Keratinocyte (primary cell): Measurements from ENCODE around the gene SMAD5. TPM values are rescaled to one million over a fixed set of nuclear protein-coding genes. Genes with fewer than 3 reads are reported as not detected.

Experiments
- DNase-seq: peaks from one replicate; pipeline ENCODE4 v3.0.0-alpha.2; 2011; ENCODE audit warnings: low read depth, missing footprints, low spot score
- FAIRE-seq: peaks from 2 replicates; lab custom pipeline; 2011; peaks lifted over from hg19 to GRCh38; lab: Jason Lieb, UNC
- H2AFZ ChIP-seq: 2 replicates; pipeline ENCODE4 v1.6.0; 2012; ENCODE audit warnings: low read length, control low read depth, inconsistent platforms; ENCODE audit not compliant: control insufficient read depth
- H3K27ac ChIP-seq: 2 replicates; pipeline ENCODE4 v1.5.1; 2011; ENCODE audit warnings: low read length; ENCODE audit not compliant: control insufficient read depth, insufficient read depth
- H3K27me3 ChIP-seq: 3 replicates; pipeline ENCODE4 v1.6.0; 2011; ENCODE audit warnings: low read length; ENCODE audit not compliant: control insufficient read depth, insufficient read depth; ENCODE audit errors: extremely low read depth
- H3K36me3 ChIP-seq, 2 experiments: 2 replicates in 1 of 2; 3 replicates in 1 of 2; pipeline ENCODE4 v1.5.1; 2011; ENCODE audit warnings: low read length in 2 of 2, mild to moderate bottlenecking in 1 of 2; ENCODE audit not compliant: control insufficient read depth in 2 of 2, insufficient read depth in 2 of 2; ENCODE audit errors: extremely low read depth in 1 of 2
- H3K4me1 ChIP-seq: 3 replicates; pipeline ENCODE4 v1.5.1; 2011; ENCODE audit warnings: low read length; ENCODE audit not compliant: control insufficient read depth, insufficient read depth; ENCODE audit errors: extremely low read depth
- H3K4me2 ChIP-seq: 3 replicates; pipeline ENCODE4 v1.6.0; 2011; ENCODE audit warnings: low read depth, low read length; ENCODE audit not compliant: control insufficient read depth, insufficient read depth; ENCODE audit errors: extremely low read depth
- H3K4me3 ChIP-seq, 3 experiments: fragments of 200-600 bp in 1 of 3; sonication (generic) in 1 of 3; 2 replicates in 2 of 3; 3 replicates in 1 of 3; pipeline ENCODE4 v1.5.1; 2011 to 2016; ENCODE audit warnings: low read length in 3 of 3, mild to moderate bottlenecking in 3 of 3, control low read depth in 2 of 3, inconsistent platforms in 1 of 3, low read depth in 1 of 3, mixed read lengths in 1 of 3, mixed run types in 1 of 3, moderate library complexity in 1 of 3; ENCODE audit not compliant: control insufficient read depth in 2 of 3, insufficient read depth in 2 of 3; ENCODE audit errors: extremely low read depth in 1 of 3
- H3K79me2 ChIP-seq: 2 replicates; pipeline ENCODE4 v1.6.0; 2012; ENCODE audit warnings: low read length; ENCODE audit not compliant: control insufficient read depth, insufficient read depth
- H3K9ac ChIP-seq: 3 replicates; pipeline ENCODE4 v1.6.0; 2011; ENCODE audit warnings: low read length; ENCODE audit not compliant: control insufficient read depth, insufficient read depth; ENCODE audit errors: extremely low read depth
- H3K9me1 ChIP-seq: 3 replicates; pipeline ENCODE4 v1.6.0; 2011; ENCODE audit warnings: low read length; ENCODE audit not compliant: control insufficient read depth, insufficient read depth; ENCODE audit errors: extremely low read depth
- H3K9me3 ChIP-seq: 2 replicates; pipeline ENCODE4 v1.5.1; 2012; ENCODE audit warnings: low read depth, low read length; ENCODE audit not compliant: control insufficient read depth
- H4K20me1 ChIP-seq: 3 replicates; pipeline ENCODE4 v1.6.0; 2011; ENCODE audit warnings: low read length; ENCODE audit not compliant: control insufficient read depth, insufficient read depth; ENCODE audit errors: extremely low read depth
- EZH2 ChIP-seq: IDR thresholded peaks from one replicate; pipeline ENCODE4 v1.6.1; 2012; ENCODE audit warnings: inconsistent platforms, mild to moderate bottlenecking, low read length, moderate library complexity
- dilution Hi-C: fragments of 300-500 bp; cut with MboI; formaldehyde crosslinking; loops from one replicate; pipeline ENCODE4 v1.7.0; 2020; ENCODE audit warnings: low sequenced_read_pairs; ENCODE audit not compliant: extremely low pct_ligation_motif_present
- polyA plus RNA-seq, 5 experiments: library from polyadenylated mRNA; depleted of rRNA in 3 of 5; stranded (reverse) in 3 of 5; stranded (forward) in 1 of 5; unstranded in 1 of 5; fragments of >200 nt; gene quantifications; 1 replicate in 1 of 5; 2 replicates in 3 of 5; 3 replicates in 1 of 5; pipeline versions ENCODE4 v1.2.1 to v1.2.3, GENCODE V29; 2011 to 2012; ENCODE audit warnings: missing spikeins in 2 of 5, low read depth in 1 of 5, low replicate concordance in 1 of 5
- TF ChIP-seq, protein P1 (sequence below), 3 experiments: IDR thresholded peaks in 1 of 3; conservative IDR thresholded peaks in 1 of 3; optimal IDR thresholded peaks in 1 of 3; 2 replicates in 2 of 3; 3 replicates in 1 of 3; pipeline versions ENCODE3 to v1.5.1; 2011; ENCODE audit warnings: low read length in 3 of 3, mild to moderate bottlenecking in 3 of 3, moderate library complexity in 2 of 3, control low read depth in 1 of 3, inconsistent platforms in 1 of 3; ENCODE audit not compliant: insufficient read depth in 2 of 3; ENCODE audit errors: extremely low read depth in 1 of 3

The SMAD5 gene
- polyA plus RNA-seq, 1 donor (not counting 4 experiments of a cell fraction or from before 2014, with no cell fraction given), result 72.1 TPM

DNA sequence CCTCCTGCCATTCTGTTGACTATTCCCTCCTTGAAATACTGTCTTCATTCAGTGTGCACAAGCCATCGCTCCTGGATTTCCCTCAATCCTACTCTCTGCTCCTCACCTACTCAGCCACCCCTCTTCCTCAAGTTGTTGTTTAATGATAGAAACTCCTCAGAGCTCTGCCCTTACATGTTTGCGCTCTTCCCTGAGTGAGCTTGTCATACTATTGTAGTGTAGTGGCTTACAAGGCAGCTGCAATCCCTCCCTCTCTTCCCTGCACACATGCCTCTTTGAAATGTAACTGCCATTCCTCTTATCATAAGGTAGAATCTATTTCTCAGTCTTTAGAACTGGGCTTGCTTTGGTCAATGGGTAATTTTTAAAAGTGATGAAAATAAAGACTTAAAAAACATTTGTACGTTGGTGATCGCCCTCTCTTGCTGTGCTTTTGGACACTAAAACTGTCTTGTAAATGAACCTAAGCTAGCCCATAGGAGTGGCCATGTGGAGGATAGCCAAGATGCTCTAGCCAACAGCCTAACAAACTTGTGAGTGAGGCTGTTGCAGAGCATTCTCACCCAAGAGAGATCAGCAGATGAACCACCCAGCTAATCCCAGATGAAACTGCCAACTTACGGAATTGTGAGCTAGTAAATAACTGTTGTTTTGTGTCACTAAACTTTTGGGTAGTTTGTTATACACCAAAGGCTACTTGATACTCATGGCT, 18.1 kb upstream of the SMAD5 start:
- Histone ChIP-seq H3K27me3 (no peaks in the 10 kb centered on the region), H3K4me2 (peak overlapping the region; percentile 74), H3K79me2 (no peaks in the 10 kb centered on the region), H3K36me3 (no peaks in the 10 kb centered on the region), H3K27ac (peak overlapping the region; percentile 78), H3K4me1 (peaks cover 33% of the 10 kb centered on the region), H3K9ac (peak overlapping the region; percentile 34), H3K9me3 (no peaks in the 10 kb centered on the region), H2AFZ (peak overlapping the region; percentile 75), H4K20me1 (no peaks in the 10 kb centered on the region), H3K4me3 (peak overlapping the region in 1 of 3 experiments; percentile 1), H3K9me1 (no peaks in the 10 kb centered on the region)
- TF ChIP-seq, protein P1, sequence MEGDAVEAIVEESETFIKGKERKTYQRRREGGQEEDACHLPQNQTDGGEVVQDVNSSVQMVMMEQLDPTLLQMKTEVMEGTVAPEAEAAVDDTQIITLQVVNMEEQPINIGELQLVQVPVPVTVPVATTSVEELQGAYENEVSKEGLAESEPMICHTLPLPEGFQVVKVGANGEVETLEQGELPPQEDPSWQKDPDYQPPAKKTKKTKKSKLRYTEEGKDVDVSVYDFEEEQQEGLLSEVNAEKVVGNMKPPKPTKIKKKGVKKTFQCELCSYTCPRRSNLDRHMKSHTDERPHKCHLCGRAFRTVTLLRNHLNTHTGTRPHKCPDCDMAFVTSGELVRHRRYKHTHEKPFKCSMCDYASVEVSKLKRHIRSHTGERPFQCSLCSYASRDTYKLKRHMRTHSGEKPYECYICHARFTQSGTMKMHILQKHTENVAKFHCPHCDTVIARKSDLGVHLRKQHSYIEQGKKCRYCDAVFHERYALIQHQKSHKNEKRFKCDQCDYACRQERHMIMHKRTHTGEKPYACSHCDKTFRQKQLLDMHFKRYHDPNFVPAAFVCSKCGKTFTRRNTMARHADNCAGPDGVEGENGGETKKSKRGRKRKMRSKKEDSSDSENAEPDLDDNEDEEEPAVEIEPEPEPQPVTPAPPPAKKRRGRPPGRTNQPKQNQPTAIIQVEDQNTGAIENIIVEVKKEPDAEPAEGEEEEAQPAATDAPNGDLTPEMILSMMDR (optimal IDR thresholded peaks at IDR 0.05 in 1 of 3, IDR thresholded peaks at IDR 0.05 in 1 of 3, conservative IDR thresholded peaks at IDR 0.05 in 1 of 3; ENCODE audit: extremely low read depth in 1 of 3, insufficient read depth in 2 of 3, low read length in 3 of 3), result no peak
- no peak for TF ChIP-seq EZH2
- FAIRE-seq, result peak; percentile 95
- dilution Hi-C loops, result no loop called here
- no peak for DNase-seq

DNA sequence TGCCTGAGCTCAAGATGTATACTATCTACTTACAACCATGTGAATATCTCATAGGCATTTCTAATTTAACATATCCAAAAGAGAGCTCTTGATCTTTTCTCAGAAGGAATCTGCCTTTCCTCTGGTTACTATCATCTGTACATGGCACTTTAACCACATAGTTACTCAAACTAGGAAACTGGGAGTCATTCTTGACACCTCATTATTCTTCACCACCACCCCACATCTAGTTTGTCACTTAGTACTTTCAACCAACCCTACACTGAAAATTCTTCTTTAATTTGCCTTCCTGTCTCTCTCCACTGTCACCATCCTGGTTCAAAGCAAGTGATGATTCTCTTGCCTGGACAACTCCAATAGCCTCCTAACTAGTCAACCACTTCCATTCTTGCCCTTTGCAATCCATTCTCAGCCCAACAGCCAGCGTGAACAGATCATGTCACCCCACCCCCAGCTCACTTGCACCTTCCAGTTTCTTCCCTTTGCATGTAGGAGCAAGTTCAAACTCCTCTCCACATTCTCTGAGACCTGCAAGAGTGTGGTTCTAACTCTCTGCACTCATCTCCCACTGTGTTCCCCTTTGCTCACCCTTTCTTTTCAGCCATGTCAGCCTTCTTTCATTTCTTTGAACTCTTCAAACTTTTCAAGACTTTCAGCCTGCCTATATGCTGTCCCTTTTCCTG, 17.3 kb upstream of the SMAD5 start:
- Histone ChIP-seq H3K9ac (no peak overlapping the region), H3K79me2 (no peaks in the 10 kb centered on the region), H3K4me3 (peak overlapping the region in 1 of 3 experiments; percentile 19), H3K4me2 (peak overlapping the region; percentile 74), H3K4me1 (peaks cover 37% of the 10 kb centered on the region), H3K9me1 (no peaks in the 10 kb centered on the region), H3K36me3 (no peaks in the 10 kb centered on the region), H3K27ac (peak overlapping the region; percentile 78), H4K20me1 (no peaks in the 10 kb centered on the region), H3K27me3 (no peaks in the 10 kb centered on the region), H2AFZ (peak overlapping the region; percentile 51), H3K9me3 (no peaks in the 10 kb centered on the region)
- FAIRE-seq (peak; percentile 83), DNase-seq (no peak)
- dilution Hi-C loops, result no loop called here
- TF ChIP-seq, protein P1 (optimal IDR thresholded peaks at IDR 0.05 in 1 of 3, IDR thresholded peaks at IDR 0.05 in 1 of 3, conservative IDR thresholded peaks at IDR 0.05 in 1 of 3; ENCODE audit: extremely low read depth in 1 of 3, insufficient read depth in 2 of 3, low read length in 3 of 3), result no peak
